ENCODE data around the gene ARHGAP44. TPM values are rescaled to one million over a fixed set of nuclear protein-coding genes. Genes with fewer than 3 reads are reported as not detected.

ARHGAP44 gene
- total and polyA plus RNA-seq, 4 donors: 0.14 to 1.3 (median 0.42) TPM

DNA sequence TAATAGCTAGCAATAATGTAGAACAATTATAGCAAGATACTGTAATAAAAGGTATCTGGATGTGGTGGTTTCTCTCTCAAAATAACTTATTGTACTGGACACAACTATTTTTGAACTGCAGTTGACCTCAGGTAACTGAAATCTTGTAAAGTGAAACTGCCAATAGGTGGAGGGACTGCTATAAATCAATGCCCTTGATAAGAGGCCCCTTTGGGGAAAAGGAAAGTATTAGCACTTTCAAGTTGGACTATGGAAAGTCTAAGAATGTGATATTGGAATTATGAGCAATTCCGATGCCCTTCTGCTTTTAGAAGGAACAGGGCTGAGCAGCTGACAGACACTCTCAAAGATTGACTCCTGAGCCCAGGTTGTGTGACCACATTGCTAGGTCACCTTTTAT lies 44.5 kb upstream of the ARHGAP44 start:
- Histone ChIP-seq H3K27ac (ENCODE audit: low read depth in 1 of 2, low read length in 2 of 2) (no peak overlapping the region), H3K27me3 (ENCODE audit: control insufficient read depth in 4 of 4, insufficient read depth in 4 of 4, low read length in 3 of 4) (no peaks in the 10 kb centered on the region), H3K4me1 (ENCODE audit: control insufficient read depth in 4 of 4, insufficient read depth in 4 of 4, low read length in 3 of 4) (peaks cover 0 to 4% (median 0%) of the 10 kb centered on the region in 4 donors), H3K4me3 (ENCODE audit: low read depth in 1 of 3, low read length in 3 of 3) (no peak overlapping the region), H3K9ac (ENCODE audit: low read depth in 1 of 2, low read length in 2 of 2) (no peak overlapping the region), H3K9me3 (ENCODE audit: control insufficient read depth in 4 of 4, low read length in 3 of 4) (no peaks in the 10 kb centered on the region), H3K36me3 (ENCODE audit: control insufficient read depth in 4 of 4, insufficient read depth in 3 of 4, low read depth in 1 of 4, low read length in 3 of 4) (no peaks in the 10 kb centered on the region)
- no peak for DNase-seq (ENCODE audit: low spot score)
- TF ChIP-seq, protein P1, sequence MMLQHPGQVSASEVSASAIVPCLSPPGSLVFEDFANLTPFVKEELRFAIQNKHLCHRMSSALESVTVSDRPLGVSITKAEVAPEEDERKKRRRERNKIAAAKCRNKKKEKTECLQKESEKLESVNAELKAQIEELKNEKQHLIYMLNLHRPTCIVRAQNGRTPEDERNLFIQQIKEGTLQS (IDR thresholded peaks at IDR 0.05): no peak
- no peak for TF ChIP-seq NR2F2 (IDR thresholded peaks at IDR 0.05)
- TF ChIP-seq HNF4G (IDR thresholded peaks at IDR 0.05): no peak
- TF ChIP-seq GABPA (IDR thresholded peaks at IDR 0.05 in 1 of 2, conservative IDR thresholded peaks at IDR 0.05 in 1 of 2): no peak
- 91% methylated on average over 1 of the region's 1 CpG for WGBS

DNA sequence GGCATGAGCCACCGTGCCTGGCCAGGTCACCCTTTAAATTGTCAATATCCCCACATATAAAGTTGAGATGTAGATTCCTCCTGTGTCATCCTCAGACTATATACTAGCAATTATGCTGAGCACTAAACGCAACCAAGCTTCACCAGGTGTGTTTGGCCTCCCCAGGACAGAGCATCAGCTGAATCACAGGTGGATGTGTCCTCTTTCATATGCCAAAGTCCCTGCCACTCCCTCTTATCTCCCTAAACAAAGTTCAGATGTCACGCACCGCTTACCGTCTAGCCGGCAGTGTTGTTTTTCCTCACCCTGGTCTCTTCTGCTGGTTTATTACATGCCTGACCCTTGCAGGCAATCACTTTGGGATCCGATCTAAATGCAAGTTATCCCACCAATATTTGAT lies 43.8 kb upstream of the ARHGAP44 start:
- 48% methylated on average over 7 of the region's 7 CpGs for WGBS
- Histone ChIP-seq H3K4me1 (ENCODE audit: control insufficient read depth in 4 of 4, insufficient read depth in 4 of 4, low read length in 3 of 4) (peaks cover 0 to 4% (median 0%) of the 10 kb centered on the region in 4 donors), H3K9me3 (ENCODE audit: control insufficient read depth in 4 of 4, low read length in 3 of 4) (no peaks in the 10 kb centered on the region), H3K4me3 (ENCODE audit: low read depth in 1 of 3, low read length in 3 of 3) (no peak overlapping the region), H3K27ac (ENCODE audit: low read depth in 1 of 2, low read length in 2 of 2) (no peak overlapping the region), H3K36me3 (ENCODE audit: control insufficient read depth in 4 of 4, insufficient read depth in 3 of 4, low read depth in 1 of 4, low read length in 3 of 4) (no peaks in the 10 kb centered on the region), H3K27me3 (ENCODE audit: control insufficient read depth in 4 of 4, insufficient read depth in 4 of 4, low read length in 3 of 4) (no peaks in the 10 kb centered on the region), H3K9ac (ENCODE audit: low read depth in 1 of 2, low read length in 2 of 2) (no peak overlapping the region)
- DNase-seq (ENCODE audit: low spot score): no peak
- TF ChIP-seq, protein P2, sequence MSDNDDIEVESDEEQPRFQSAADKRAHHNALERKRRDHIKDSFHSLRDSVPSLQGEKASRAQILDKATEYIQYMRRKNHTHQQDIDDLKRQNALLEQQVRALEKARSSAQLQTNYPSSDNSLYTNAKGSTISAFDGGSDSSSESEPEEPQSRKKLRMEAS (IDR thresholded peaks at IDR 0.05): no peak
- no peak for TF ChIP-seq GABPA (IDR thresholded peaks at IDR 0.05 in 1 of 2, conservative IDR thresholded peaks at IDR 0.05 in 1 of 2)
- TF ChIP-seq HNF4A (conservative IDR thresholded peaks at IDR 0.05): no peak
- TF ChIP-seq RXRA (IDR thresholded peaks at IDR 0.05): no peak
- TF ChIP-seq REST (IDR thresholded peaks at IDR 0.05): no peak
- no peak for TF ChIP-seq JUND (IDR thresholded peaks at IDR 0.05)
- TF ChIP-seq FOXA1 (IDR thresholded peaks at IDR 0.05): no peak
- TF ChIP-seq RAD21 (IDR thresholded peaks at IDR 0.05): no peak
- no peak for TF ChIP-seq EGR1 (IDR thresholded peaks at IDR 0.05; ENCODE audit: low read depth in 2 of 2)
- no peak for TF ChIP-seq FOXA2 (IDR thresholded peaks at IDR 0.05)
- TF ChIP-seq, protein P3, sequence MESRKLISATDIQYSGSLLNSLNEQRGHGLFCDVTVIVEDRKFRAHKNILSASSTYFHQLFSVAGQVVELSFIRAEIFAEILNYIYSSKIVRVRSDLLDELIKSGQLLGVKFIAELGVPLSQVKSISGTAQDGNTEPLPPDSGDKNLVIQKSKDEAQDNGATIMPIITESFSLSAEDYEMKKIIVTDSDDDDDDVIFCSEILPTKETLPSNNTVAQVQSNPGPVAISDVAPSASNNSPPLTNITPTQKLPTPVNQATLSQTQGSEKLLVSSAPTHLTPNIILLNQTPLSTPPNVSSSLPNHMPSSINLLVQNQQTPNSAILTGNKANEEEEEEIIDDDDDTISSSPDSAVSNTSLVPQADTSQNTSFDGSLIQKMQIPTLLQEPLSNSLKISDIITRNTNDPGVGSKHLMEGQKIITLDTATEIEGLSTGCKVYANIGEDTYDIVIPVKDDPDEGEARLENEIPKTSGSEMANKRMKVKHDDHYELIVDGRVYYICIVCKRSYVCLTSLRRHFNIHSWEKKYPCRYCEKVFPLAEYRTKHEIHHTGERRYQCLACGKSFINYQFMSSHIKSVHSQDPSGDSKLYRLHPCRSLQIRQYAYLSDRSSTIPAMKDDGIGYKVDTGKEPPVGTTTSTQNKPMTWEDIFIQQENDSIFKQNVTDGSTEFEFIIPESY (IDR thresholded peaks at IDR 0.05): no peak
- no peak for TF ChIP-seq SP1 (IDR thresholded peaks at IDR 0.05)
- TF ChIP-seq HNF4G (IDR thresholded peaks at IDR 0.05): no peak
- TF ChIP-seq, protein P1 (IDR thresholded peaks at IDR 0.05): no peak
